NCI-H1048 (cell line): ENCODE results near the gene PANK1.
"Not testable (repeated sequence)": the region's sequence is repeated elsewhere in the genome, so short reads cannot be mapped to it uniquely, and the experiment has no call there.

Source experiments
- DNase-seq: peaks from one replicate; lab custom pipeline; 2025; lab: John Stamatoyannopoulos, UW

Gene PANK1

DNA sequence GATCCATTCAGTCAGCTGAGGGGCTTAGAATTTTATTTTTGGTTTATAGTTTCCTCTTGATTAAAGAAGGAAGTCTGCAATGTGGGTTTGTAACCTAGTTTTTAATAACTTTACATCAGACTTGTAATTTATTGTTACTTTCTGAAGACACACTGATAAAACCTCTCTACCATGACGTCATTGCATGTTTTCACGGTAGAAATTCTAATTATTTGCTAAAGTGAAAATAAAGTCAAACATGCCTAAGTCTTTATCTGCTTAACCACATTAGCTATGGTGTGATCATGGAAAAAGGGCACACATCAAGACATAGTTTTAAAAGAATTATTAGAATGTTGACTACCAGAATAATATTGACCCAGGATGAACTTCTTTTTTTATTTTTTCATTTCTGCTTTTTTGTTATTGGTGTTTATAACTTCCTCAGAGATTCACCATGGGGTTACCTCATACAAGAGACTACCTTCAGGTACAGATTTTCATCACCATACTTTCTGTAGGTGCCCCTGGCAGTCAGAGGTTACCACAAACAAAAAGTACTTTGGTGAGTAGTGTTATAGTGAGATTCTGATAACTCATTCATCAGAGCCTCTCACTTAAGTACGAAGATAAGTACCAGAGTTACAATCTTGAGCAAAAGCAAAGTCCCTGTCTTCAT, 7.0 kb upstream of the PANK1 start:
- DNase-seq = no peak

DNA sequence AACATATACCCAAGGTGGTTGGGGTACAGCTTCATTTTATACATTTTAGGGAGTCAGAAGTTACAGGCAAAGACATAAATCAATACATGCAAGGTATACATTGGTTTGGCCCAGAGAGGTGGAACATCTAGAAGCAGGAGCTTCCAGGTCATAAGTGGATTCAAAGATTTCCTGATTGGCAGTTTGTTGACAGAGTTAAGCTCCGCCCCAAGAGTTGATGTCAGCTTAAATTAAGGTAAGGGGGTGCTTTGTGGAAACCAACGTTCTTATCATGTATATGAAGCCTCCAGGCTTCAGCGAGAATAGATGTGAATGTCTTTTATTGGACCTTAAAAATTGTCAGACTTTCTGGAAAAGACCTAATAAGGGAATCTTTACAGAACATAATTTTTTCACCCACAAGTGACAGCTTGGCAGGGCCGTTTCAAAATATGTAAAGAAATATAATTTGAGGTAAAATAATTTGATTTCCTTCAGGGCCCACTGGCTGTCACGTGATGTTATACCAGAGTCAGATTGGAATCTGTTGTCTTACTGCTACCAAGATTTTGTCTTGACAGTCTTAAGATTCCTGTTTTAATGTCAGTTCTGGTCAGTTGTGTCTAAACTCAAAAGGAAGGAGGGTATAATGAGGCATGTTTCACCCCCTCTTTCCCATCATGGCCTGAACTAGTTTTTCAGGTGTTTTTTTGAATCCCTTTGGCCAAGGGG, 6.3 kb upstream of the PANK1 start:
- DNase-seq = no peak

DNA sequence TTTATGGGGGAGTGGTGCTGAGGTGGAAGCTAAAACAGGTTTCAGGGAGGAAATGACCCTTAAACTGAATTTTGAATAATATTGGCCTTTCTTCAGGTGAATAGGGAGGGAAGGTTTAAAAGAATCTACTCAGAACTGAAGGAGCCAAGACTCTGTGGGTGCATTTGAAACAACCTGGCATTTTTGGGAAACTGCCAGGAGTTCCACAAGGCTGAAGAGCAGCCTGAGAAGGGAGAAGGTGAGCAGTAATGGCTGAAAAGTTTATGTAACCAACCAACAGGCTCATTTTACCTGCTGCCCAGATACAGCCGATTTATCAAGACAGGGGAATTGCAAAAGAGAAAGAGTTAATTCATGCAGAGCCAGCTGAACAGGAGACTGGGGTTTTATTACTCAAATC, 4.0 kb upstream of the PANK1 start:
- DNase-seq = no peak

DNA sequence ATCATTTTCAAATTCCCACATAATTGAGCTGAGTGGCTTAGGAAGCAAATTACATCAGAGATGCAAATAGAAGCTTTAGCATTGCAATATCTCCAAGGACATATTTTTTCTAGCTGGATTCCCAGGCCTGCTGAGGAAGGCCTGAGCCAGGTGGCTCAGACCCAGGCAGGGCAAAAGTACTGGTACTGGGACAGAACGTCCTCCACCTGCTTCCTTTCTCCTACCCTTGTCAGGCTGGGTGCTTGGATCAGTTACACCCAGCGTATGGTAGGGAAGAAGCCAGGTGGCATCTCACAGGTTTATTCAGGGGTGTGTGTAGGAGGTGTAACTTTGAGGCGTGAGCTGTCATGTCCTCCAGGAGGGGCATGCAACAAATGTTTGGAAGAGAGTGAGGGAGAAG, 3.0 kb upstream of the PANK1 start:
- peak; percentile 22 for DNase-seq

DNA sequence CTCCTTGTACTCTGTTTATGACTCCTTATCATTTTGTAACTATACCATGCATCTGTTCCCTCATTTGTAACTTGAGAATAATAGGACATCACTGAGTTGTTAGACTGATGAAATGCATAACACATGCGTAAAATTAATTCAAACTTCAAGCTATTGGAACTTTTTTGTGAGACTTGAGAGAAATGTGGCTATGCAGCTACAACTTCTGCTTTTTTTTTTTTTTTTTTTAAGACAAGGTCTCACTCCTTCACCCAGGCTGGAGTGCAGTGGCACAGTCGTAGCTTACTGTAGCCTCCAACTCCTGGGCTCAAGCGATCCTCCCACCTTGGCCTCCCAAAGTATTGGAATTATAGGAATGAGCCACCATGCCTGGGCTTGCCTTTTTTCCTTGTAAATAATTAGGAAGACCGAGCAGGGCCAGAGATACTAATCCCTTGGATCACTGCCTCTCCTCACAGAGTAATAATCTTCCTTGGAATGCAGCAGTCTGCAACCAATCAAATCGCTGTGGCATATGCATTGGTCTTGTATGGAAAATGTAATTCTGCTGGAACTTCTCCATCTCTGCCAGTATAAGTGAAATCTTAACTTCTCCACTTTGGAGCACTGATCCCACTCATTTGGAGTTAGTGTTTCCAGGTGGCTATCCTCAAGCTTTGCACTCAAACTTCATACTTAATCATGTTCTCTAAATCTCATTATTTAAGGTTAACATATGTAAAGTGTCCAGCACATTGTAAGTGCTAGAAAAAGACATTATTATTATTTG, 2.0 kb upstream of the PANK1 start:
- no peak for DNase-seq

DNA sequence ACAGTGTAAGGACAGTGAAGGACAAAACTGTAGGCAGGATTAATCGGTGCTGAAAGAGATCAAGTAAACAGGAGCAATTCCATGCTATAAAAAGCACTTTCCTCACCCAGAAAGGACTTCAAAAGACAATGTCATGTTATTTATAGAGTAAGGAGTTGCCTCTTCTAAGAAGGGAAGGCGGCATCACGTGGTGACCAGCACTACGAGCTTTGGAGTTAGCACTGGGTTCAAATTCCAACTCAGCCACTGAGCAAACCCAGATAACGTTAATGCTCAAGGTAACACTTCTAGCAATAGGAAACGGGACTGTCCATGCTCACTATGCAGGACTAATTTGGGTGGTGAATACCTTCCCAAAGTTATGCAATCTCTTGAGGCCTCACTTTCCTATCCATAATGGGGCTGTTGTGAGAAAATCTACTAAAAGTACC, 715 bp upstream of the PANK1 start:
- no peak for DNase-seq

DNA sequence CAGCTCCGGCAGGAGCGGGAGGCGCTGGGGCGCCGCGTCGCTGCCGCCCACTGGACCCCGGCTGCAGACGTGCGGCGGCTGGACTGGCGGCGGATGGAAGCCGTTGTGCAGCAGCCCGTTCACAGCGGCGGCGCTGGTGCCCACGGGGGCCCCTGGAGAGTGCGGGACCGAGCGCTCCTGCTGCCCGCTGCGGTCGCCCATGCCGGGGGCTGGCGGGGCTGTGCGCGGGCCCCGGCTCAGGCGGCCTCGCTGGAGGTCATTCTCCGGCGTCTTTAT, 413 bp downstream of the PANK1 start:
- DNase-seq = no peak

DNA sequence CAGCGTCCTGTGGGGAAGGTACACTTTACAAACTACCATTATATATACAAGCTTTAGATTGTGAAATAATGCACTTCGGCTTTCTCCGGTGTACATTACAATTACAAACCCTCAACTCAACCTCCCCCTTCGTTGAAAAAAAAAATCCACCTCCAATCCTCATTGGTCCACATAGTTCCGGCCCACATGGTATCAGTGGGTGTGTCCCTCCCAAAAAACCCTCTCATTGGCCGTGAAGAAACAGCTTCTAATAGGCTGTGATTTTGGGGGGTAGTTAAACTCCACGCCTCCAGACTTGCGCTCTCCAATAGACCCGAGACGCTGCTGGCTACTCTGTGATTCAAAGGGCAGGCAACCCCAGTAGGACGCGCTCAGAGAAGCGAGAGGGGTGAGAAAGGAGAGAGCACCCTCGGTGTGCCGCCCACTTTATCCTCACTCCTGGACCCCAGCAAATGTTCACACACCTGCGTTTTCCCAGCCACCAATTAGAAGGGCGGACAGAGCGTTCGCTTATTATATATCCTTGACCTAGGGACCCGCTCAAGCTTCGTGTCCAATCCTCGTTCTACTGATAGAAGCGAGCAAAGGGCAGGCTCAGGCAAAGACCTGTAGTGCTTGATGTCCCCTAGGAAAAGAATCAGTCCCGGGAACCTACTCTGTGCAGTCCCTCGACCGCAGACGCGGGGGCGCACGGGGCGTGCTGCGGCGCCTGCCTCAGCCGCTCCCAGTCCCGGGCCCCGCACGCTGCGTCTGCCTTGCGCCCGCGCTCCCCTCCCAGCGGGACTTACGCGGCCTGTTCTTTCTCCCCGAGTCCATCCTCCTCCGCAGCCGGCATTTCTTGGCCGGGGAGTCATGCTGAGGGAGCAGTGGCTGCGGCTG, 991 bp downstream of the PANK1 start:
- peak; percentile 89 for DNase-seq

DNA sequence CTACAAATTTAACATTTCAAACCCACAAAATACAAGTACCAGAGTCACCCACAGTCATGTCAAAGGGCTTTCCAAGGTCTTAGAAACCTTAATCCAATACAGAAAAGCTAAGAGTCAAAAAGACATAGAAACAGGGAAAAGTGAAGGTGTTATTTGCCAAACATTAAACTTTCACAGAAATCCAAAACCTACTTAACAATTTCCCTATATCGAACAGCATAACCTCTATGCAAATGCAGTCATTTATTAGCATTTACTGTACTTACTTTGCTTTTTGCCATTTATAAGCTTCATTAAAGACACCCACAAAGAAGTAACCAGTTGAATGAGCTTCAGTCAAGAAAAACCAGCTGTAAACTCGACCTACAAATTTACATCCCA, 1.6 kb downstream of the PANK1 start:
- no peak for DNase-seq

DNA sequence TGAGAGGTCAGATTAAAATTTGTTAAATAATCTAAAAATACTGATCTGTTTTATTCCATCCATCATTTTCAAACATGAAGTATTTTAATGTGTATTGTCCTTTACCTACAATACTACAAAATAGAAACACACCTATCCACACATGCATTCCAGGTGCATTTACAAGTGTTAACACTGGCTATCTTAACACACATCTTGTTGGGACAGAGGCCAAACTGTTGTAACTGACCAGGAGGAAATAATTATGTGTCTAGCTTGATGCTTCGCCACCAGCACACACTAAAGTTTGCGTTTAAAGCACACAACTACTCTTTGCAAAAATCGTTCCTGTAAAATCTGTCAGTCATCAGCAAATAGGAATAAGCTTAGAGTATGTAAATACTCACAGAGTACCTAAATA, 2.8 kb downstream of the PANK1 start:
- DNase-seq = no peak

DNA sequence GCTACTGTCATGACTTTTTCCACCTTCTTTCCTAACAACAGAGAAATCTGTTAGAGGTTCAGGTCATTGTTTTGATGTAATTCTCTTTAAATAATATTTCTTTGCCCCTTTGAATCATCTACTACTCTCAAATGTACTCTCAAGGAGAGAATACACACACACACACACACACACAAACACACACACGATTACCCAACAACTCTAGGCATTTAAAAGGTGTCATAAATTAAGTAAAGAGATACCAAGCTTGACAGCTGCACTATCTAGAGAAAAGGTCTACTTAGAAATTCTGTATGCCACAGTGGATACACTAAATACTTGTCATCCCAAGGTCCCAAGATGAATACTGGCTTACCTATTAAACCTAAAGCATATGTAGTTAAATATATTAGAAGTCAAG, 4.8 kb downstream of the PANK1 start:
- no peak for DNase-seq

DNA sequence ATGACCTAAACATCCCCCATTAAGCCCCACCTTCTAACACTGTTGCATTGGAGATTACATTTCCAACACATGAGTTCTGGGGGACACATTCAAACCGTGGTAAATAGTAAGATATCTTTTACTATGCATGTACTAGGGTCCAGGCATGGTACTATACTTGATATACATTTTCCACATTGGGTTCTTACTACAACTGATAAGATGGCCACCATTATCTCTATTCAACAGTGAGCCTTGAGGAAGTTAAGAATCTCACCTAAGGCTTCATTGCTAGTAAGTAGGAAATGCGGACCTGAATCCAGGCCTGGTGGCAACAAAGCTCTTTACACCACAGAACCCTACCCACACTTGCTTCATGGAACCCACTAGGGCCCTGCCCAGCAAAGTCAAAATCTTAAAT, 5.7 kb downstream of the PANK1 start:
- DNase-seq = no peak

DNA sequence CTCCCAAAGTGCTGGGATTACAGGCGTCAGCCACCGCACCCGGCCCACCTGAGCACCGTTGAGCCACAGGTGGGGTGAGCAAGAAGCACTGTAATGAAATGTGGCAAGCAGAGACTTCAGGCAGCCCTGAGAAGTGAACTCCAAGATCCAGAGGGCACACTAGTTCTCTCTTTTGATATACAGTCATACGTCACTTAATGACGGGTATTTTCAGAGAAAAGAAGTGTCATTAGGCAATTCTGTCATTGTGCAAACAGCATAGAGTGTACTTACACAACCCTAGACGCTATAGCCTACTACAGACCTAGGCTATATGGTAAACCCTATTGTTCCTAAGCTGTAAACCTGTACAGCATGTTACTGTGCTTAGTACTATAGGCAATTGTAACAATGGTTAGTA, 7.9 kb downstream of the PANK1 start:
- DNase-seq = no peak

DNA sequence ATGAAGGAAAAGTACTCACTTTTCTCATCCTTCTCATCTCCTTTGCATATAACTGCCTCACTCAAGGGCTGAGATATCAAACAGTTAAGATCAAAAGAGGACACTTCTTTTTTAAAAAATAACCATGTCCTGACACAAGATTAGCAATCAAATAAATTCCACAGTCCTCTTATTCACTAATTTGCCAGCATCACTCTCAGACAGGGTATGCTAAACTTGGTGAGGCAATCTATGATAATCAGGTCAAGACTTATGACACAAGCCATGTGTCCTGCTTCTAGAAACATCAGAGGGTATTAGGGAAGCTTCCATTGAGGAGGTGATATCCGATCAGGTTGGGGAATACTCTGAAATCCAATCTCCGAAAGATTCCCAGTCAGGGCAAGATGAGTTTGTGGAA, 10.4 kb downstream of the PANK1 start:
- no peak for DNase-seq

DNA sequence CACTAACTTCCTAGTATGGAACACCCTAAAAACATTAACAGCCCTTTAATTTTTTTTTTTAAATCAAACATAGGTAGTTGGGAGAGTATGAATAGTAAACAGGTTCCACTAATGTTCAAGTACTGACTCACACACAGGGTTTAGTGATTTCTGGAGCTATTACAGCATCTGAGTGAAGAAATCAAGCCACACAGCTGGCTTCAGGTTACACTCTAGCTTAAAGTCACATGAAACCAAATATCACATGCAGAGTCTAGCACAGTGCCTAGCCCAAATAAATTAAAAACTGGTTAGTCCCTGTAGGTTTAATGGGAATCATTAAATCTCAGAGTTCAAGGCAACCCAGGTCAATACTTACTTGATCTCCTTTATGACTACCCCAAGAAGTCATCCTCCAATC, 11.6 kb downstream of the PANK1 start:
- DNase-seq = no peak

DNA sequence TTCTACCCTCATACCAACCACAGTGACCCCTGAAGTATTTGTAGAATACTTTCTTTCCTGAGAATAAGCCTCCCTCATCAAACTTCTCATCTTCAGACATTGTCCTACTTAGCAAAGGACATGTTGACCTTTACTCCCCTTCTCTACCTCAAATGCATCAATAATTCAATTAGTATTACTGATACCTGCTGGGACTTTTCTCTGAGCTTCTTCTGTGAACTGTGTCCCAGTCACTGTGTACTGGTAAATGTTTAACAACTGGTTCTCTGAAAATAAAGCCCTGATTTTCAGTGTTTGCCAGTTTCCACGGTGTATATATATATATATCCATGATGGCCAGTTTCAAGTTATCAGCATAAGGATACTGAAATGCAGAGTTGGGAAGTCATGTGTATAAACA, 12.2 kb downstream of the PANK1 start:
- no peak for DNase-seq

DNA sequence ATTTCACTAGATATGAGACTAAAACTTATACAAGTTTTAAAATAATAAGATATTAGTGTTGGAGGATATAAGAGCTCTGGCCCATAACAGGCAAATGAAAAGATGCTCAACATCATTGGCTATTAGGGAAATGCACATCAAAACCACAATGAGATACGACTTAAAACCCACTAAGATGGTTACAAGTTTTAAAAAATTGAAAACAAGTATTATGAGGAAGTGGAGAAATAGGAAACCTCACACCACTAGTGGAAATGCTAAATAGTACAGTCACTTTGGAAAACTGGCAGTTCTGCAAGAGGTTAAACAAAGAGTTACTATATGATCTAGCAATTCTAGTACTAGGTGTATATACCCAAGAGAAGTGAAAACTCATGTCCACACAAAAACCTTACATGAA, 17.2 kb downstream of the PANK1 start:
- DNase-seq = no peak

DNA sequence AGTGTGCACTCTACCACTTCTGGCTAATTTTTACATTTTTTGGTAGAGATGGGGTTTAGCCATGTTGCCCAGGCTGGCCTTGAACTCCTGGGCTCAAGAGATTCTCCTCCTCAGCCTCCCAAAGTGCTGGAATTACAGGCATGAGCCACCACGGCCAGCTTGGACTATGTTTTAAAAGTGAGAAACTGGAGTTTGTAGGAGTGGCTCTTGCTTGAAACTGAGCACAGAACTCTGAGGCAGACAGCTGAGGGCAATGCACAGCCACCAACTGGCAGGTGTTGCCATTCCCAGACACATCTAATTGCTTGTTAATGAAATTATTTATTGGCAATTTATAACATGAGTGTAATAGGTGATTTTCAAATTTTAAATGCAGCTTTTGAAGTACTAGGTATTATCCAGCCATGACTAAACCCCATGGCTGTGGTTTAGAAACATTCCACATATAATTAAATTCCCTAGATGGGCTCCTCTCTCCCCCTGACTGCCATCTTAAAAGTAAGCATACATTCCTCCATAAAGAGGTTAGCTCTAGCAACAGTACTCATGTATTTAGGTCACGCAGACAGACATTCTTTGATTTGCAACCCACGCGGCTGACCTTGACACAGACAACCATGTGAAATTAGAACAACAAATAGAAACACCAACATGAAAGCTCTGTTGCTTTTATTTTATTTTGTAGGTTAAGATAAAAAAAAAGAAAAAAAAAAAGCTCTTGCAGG, 19.8 kb downstream of the PANK1 start:
- DNase-seq = no peak

DNA sequence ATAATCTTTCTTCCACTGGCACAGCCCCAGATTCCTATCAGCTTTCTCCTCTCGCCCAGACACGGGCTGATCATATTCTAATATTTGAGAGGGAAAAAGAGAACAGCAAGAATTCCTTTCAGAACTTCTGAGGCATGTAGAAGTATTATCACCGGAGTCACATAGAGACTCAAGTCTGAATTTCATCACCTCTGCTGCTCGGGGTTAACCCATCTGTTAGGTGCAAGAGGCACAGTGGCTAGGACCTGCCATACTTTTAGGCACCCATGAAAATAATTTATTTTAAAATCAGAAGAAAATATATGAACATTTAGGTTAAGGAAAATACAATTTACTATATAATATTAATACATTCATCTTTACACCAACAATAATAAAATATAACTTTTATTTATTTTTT, 21.0 kb downstream of the PANK1 start:
- no peak for DNase-seq

DNA sequence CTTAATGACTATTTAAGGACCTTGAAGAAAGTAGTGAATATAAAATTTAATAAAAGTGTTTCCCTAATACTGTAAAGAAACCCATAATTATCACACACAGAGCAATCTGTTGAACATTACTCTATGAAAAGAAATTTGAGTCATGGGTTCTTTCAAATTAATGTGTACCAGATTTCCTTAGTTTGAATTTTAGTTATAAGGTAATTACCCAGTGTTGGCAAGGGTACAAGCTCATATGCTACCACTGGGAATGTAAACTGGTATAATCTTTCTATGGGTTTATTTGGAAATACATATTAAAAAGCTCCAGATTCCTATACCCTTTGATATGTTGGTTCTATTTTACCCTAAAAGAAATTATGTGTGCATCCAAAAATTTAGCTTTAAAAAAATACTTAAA, 22.9 kb downstream of the PANK1 start:
- DNase-seq = no peak

DNA sequence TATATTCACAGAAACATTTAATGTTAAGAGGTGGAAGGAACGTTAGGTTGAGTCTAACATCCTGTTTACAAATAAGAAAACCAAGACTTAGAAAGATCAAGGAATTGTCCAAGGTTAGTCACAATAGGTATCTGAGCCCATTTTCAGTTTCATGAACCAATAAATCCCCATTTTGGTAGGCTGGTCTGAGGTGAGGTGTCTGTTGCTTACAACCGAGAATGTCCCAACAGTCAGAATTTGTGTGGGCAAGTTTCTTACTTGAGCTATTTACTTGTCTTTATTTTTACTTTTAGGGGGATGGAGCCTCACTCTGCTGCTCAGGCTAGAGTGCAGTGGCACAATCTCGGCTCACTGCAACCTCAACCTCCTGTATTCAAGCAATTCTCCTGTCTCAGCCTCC, 23.6 kb downstream of the PANK1 start:
- DNase-seq = no peak

DNA sequence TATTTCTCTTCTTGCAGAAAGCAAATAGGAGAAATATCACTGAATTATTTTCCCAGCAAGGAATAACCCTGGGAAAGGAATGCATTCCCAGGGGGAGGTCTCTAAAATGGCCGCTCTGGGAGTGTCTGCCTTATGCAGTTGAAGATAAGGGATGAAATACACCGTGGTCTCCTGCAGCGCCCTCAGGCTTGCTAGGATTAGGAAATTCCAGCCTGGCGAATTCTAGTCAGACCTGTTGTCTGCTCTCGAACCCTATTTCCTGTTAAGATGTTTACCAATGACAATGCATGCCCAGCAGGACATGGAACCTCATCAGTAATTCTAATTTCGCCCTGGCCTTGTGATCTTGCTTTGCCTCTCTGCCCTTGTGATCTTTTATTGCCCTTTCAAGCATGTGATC, 24.7 kb downstream of the PANK1 start:
- DNase-seq = not testable (repeated sequence)
